Left renal cortex interstitium (tissue), 4 donors: Measurements from ENCODE around the gene GREB1. TPM values are rescaled to one million over a fixed set of nuclear protein-coding genes. Genes with fewer than 3 reads are reported as not detected.

Source experiments
- DNase-seq, 4 donors: peaks; one replicate each; pipeline ENCODE4 v3.0.0-alpha.2; 2013; ENCODE audit warnings: low read depth in 4 of 4, low spot score in 2 of 4, missing footprints in 1 of 4
- polyA plus RNA-seq, 4 donors: library from polyadenylated mRNA; unstranded; fragments of 120-200 nt; gene quantifications; one replicate each; pipeline ENCODE4 v1.2.1, GENCODE V29; 2013; ENCODE audit not compliant: insufficient read length in 4 of 4

The GREB1 gene
- polyA plus RNA-seq, 4 donors: 9.2 to 19.7 (median 13.9) TPM

- no peak for DNase-seq
Observed at GRCh38 chr2:11677136-11678055, 143.6 kb downstream of the GREB1 start.

GRCh38 chr2:11678306-11678960 lies 144.6 kb downstream of the GREB1 start:
- DNase-seq: no peak

GRCh38 chr2:11679016-11679415 lies 145.2 kb downstream of the GREB1 start:
- no peak for DNase-seq

- no peak for DNase-seq
Observed at GRCh38 chr2:11679486-11680181, 145.8 kb downstream of the GREB1 start.

GRCh38 chr2:11680182-11680900 lies 146.5 kb downstream of the GREB1 start:
- DNase-seq: no peak

- no peak for DNase-seq
Observed at GRCh38 chr2:11680901-11681721, 147.3 kb downstream of the GREB1 start.

GRCh38 chr2:11681722-11682589 lies 148.1 kb downstream of the GREB1 start:
- no peak for DNase-seq

- DNase-seq: no peak
Observed at GRCh38 chr2:11682590-11682915, 148.7 kb downstream of the GREB1 start.

GRCh38 chr2:11683476-11683875 lies 149.6 kb downstream of the GREB1 start:
- DNase-seq: no peak

GRCh38 chr2:11683966-11684365 lies 150.1 kb downstream of the GREB1 start:
- DNase-seq: no peak

GRCh38 chr2:11684894-11685460 lies 151.1 kb downstream of the GREB1 start:
- DNase-seq: no peak

GRCh38 chr2:11685906-11686470 lies 152.1 kb downstream of the GREB1 start:
- no peak for DNase-seq

- DNase-seq: no peak
Observed at GRCh38 chr2:11687736-11688135, 153.9 kb downstream of the GREB1 start.

- DNase-seq: peak in 3 of 4 donors; percentile 52 to 72 (median 57)
Observed at GRCh38 chr2:11688222-11689069, 154.6 kb downstream of the GREB1 start.

GRCh38 chr2:11691076-11691660 lies 157.3 kb downstream of the GREB1 start:
- DNase-seq: no peak
